Peyer's patch (tissue), 4 donors: ENCODE results near the gene ROBO2. TPM values are rescaled to one million over a fixed set of nuclear protein-coding genes. Genes with fewer than 3 reads are reported as not detected.

Source experiments
- DNase-seq, 3 donors: peaks; one replicate each; pipeline ENCODE4 v3.0.0-alpha.2; 2017 to 2019
- H3K27ac ChIP-seq, 4 donors: fragments of 200-600 bp; sonication (generic); one replicate each; pipeline ENCODE4 v1.5.1; 2016 to 2019
- H3K27me3 ChIP-seq, 2 donors: fragments of 200-600 bp; sonication (generic); one replicate each; pipeline ENCODE4 v1.5.1; 2019
- H3K36me3 ChIP-seq, 3 donors: fragments of 200-600 bp; sonication (generic); one replicate each; pipeline ENCODE4 v1.5.1; 2016 to 2019
- H3K4me1 ChIP-seq, 4 donors: fragments of 200-600 bp; sonication (generic); one replicate each; pipeline ENCODE4 v1.5.1; 2016 to 2019
- H3K4me3 ChIP-seq, 4 donors: fragments of 200-600 bp; sonication (generic); 1 replicate in 3 of 4; 2 replicates in 1 of 4; pipeline ENCODE4 v1.5.1; 2016 to 2019; ENCODE audit warnings: mild to moderate bottlenecking in 1 of 4
- H3K9me3 ChIP-seq, 4 donors: fragments of 200-600 bp; sonication (generic); one replicate each; pipeline ENCODE4 v1.5.1; 2016 to 2019; ENCODE audit warnings: mild to moderate bottlenecking in 1 of 4
- POLR2A ChIP-seq, 2 donors: fragments of 450-650 bp; IDR thresholded peaks; one replicate each; pipeline ENCODE4 v1.5.1; 2017; ENCODE audit warnings: antibody characterized with exemption in 2 of 2, mild to moderate bottlenecking in 2 of 2, moderate library complexity in 2 of 2
- total RNA-seq, 4 donors: library from RNA; depleted of rRNA; stranded (reverse); fragments of >200 nt; gene quantifications; one replicate each; pipeline ENCODE4 v1.1.0, GENCODE V29; 2016
- TF ChIP-seq, protein P1 (sequence below), 6 experiments: fragments of 450-650 bp in 4 of 6; fragments of 200-600 bp in 2 of 6; sonication (generic) in 1 of 6; IDR thresholded peaks; one replicate each; pipeline ENCODE4 v1.5.1; 2017 to 2019; ENCODE audit warnings: antibody characterized with exemption in 6 of 6, mild to moderate bottlenecking in 3 of 6, moderate library complexity in 1 of 6

Gene ROBO2
- total RNA-seq, 4 donors from 2014 or later: 1.1 to 5.4 (median 3.4) TPM

DNA sequence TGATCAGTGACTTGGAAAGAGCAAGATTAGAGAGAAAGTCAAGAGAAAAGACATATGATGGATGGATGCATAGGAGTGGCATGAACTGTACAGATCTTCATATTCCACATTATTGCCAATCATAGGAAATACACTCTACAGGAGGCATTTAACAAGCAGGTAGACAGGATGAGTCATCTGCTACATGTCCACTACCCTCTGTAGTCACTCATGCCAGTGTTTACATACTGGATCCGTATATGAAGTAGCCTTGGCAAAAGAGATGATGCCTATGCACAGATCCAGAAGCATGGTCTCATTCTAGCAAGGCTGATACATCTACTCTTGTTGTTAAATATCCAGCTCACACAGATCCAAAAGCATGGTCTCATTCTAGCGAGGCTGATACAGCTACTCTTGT is 632.1 kb downstream of the ROBO2 start:
- DNase-seq: no peak
- TF ChIP-seq, protein P1, sequence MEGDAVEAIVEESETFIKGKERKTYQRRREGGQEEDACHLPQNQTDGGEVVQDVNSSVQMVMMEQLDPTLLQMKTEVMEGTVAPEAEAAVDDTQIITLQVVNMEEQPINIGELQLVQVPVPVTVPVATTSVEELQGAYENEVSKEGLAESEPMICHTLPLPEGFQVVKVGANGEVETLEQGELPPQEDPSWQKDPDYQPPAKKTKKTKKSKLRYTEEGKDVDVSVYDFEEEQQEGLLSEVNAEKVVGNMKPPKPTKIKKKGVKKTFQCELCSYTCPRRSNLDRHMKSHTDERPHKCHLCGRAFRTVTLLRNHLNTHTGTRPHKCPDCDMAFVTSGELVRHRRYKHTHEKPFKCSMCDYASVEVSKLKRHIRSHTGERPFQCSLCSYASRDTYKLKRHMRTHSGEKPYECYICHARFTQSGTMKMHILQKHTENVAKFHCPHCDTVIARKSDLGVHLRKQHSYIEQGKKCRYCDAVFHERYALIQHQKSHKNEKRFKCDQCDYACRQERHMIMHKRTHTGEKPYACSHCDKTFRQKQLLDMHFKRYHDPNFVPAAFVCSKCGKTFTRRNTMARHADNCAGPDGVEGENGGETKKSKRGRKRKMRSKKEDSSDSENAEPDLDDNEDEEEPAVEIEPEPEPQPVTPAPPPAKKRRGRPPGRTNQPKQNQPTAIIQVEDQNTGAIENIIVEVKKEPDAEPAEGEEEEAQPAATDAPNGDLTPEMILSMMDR (IDR thresholded peaks at IDR 0.05): no peak
- TF ChIP-seq POLR2A (IDR thresholded peaks at IDR 0.05): no peak
- Histone ChIP-seq H3K4me1 (no peaks in the 10 kb centered on the region), H3K36me3 (no peaks in the 10 kb centered on the region), H3K27me3 (no peaks in the 10 kb centered on the region), H3K9me3 (no peaks in the 10 kb centered on the region), H3K27ac (no peak overlapping the region), H3K4me3 (no peak overlapping the region)

DNA sequence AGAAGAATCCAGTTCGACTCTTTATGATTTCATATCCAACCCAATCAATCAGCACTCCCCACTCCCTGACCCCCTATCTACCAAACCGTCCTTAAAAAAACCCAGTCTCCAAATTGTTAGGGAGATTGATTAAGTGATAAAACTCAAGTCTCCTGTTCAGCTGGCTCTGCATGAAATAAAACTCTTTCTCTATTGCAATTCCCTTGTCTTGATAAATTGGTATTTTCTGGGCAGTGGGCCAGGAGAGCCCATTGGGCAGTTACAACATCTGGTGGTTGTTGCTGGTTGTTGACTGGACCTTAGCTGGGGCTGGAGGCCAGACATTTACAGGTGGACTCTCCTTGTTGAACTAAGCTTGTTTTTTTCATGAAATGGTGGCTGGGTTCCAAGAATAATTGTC is 642.3 kb downstream of the ROBO2 start:
- TF ChIP-seq POLR2A (IDR thresholded peaks at IDR 0.05): no peak
- TF ChIP-seq, protein P1 (IDR thresholded peaks at IDR 0.05): no peak
- no peaks in the 10 kb centered on the region for H3K36me3 ChIP-seq
- no peak overlapping the region for H3K27ac ChIP-seq
- DNase-seq: no peak
- no peak overlapping the region for H3K4me3 ChIP-seq
- H3K27me3 ChIP-seq: no peaks in the 10 kb centered on the region
- no peaks in the 10 kb centered on the region for H3K4me1 ChIP-seq
- H3K9me3 ChIP-seq: peaks cover 0 to 11% (median 0%) of the 10 kb centered on the region in 4 donors

DNA sequence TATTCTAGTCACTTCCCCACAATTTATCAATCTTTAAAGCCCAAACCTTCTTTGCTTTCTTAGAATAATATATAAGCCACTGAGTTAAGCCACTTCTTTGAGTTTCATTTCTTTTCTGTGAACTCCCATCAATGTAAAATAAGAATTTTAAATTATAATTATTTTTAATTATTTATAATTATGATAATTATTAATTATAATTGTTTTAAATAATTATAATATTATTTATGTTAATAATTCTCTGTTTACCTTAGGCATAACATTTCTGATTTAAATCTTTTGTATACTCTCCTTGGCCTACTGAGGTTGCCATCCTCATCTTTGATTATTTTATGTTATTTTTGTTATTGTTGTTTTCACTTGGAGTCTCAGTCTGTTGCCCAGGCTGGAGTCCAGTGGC is 644.2 kb downstream of the ROBO2 start:
- H3K27me3 ChIP-seq: no peaks in the 10 kb centered on the region
- peaks cover 0 to 11% (median 0%) of the 10 kb centered on the region in 4 donors for H3K9me3 ChIP-seq
- no peaks in the 10 kb centered on the region for H3K4me1 ChIP-seq
- no peak for DNase-seq
- no peak overlapping the region for H3K27ac ChIP-seq
- H3K36me3 ChIP-seq: no peaks in the 10 kb centered on the region
- TF ChIP-seq, protein P1 (IDR thresholded peaks at IDR 0.05): no peak
- no peak for TF ChIP-seq POLR2A (IDR thresholded peaks at IDR 0.05)
- H3K4me3 ChIP-seq: no peak overlapping the region

DNA sequence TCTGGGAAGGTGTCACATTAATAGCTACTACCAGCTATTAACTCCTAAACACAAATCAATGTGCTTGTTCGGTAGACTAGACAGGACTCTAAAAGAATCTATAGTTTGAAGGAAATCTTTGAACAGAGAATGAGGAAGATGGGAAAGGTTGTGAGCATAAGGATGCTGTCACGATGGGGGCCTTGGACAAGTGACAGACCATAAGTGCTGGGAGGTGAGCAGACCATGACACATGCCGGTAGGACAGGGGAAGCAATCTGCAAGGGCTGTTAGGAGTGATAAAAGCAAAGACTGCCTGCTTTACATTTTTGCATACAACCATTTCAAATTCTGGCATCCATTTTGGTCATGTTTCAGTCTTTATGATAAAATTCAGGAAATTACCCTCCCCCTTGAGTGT is 645.8 kb downstream of the ROBO2 start:
- Histone ChIP-seq H3K4me3 (no peak overlapping the region), H3K4me1 (no peaks in the 10 kb centered on the region), H3K36me3 (no peaks in the 10 kb centered on the region), H3K9me3 (peaks cover 0 to 11% (median 0%) of the 10 kb centered on the region in 4 donors), H3K27ac (no peak overlapping the region), H3K27me3 (no peaks in the 10 kb centered on the region)
- no peak for TF ChIP-seq POLR2A (IDR thresholded peaks at IDR 0.05)
- TF ChIP-seq, protein P1 (IDR thresholded peaks at IDR 0.05): no peak
- no peak for DNase-seq

DNA sequence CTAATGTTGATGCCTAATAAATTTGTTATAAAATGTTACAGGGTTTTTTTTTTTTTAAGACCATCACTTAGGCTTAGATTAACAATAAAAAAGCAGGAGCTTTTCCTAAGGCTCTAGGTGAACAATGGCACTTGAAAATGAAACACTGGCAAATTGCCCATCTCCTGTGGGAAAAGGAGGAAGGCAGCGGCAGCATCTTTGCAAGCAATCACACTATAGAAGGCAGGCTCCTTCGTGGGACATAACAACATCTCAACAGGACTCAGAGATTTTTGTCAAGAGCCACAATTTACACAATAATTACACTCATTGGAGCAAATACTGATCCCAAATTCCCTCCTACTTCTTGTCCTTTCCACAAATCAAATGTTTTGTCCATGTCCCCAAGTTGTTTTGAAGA is 646.7 kb downstream of the ROBO2 start:
- H3K27ac ChIP-seq: no peak overlapping the region
- no peaks in the 10 kb centered on the region for H3K27me3 ChIP-seq
- no peaks in the 10 kb centered on the region for H3K4me1 ChIP-seq
- peaks cover 0 to 9% (median 0%) of the 10 kb centered on the region in 4 donors for H3K9me3 ChIP-seq
- no peak for DNase-seq
- H3K36me3 ChIP-seq: no peaks in the 10 kb centered on the region
- no peak overlapping the region for H3K4me3 ChIP-seq
- TF ChIP-seq, protein P1 (IDR thresholded peaks at IDR 0.05): no peak

DNA sequence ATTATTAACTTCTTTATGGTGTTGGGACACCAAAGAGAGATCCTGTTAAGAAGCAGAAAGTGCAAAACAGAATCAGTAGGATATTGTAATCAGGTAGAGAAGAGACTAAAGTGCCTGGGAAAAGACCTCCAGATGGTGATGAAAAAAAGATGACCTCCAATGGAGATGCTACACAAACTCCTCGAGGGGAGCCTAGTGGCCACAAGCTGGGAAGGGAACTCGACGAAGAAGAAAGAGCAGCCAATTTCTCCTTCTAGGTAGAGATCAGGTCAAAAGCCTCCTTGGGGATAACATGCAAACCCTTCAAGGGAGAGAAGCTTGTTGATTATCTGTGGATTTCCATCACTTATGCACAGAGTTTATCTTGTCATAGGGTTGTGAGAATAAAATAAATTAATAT is 647.6 kb downstream of the ROBO2 start:
- no peak overlapping the region for H3K27ac ChIP-seq
- no peak for DNase-seq
- TF ChIP-seq POLR2A (IDR thresholded peaks at IDR 0.05): no peak

More for the DNA sequence above, 647.6 kb downstream of the ROBO2 start:
- Histone ChIP-seq H3K27me3 (no peaks in the 10 kb centered on the region), H3K36me3 (no peaks in the 10 kb centered on the region), H3K4me1 (no peaks in the 10 kb centered on the region), H3K4me3 (no peak overlapping the region), H3K9me3 (no peaks in the 10 kb centered on the region)
